ENCODE measurements around the gene MIPOL1.

Gene MIPOL1

GRCh38 chr14:37558740-37559139, 361.0 kb downstream of the MIPOL1 start:
- DNase-seq, result no peak

DNA sequence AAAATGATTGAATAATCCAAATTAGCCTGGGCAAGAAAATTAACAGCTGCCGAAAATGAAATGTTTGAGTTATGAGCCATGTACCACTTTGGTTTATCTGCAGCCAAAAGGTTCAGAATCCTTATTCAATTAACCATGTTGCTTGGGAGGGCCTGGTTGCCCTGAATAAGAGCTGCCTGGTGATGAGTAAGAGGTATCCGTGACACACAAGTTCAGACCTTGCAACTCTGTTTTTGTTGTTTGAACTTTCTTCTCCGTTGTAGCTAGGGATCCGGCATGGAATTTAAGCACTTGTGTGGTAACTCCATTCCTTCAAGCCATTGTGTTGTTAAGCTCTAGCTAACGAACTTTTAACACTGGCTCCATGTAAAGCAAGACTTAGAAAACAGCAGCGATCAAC, 361.6 kb downstream of the MIPOL1 start:
- DNase-seq, result no peak

GRCh38 chr14:37563189-37563588, 365.5 kb downstream of the MIPOL1 start:
- DNase-seq, result no peak

- DNase-seq, result no peak
These were observed 367.8 kb downstream of the MIPOL1 start for GRCh38 chr14:37565550-37565949.

DNA sequence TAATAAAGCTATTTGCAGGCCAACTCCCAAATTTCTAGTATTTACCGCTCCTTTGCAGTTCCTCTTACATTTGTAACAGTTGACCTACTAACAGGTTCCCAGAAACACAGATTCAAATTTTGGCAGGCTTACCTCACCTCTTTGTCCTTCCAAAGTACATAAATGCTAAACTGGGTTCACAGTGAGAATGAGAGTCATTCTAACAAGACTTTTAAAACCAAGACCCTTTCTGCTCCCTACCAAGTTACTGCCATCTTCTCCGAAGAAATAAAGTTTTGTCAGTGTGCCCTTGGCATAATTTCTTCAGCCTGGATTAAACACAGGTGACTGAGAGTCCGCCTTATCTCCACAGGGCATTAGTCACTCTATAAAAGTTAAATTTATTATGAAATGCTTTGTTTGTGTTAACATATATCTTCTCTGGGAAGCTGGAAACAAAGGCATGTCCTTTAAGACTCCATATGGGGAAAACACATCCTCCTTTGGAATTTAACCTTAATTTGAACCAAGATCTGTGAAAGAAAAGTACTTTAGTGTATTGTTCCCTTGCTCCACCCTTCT, 369.2 kb downstream of the MIPOL1 start:
- no peak for DNase-seq

- no peak for DNase-seq
These were observed 372.0 kb downstream of the MIPOL1 start for GRCh38 chr14:37569729-37570128.

DNA sequence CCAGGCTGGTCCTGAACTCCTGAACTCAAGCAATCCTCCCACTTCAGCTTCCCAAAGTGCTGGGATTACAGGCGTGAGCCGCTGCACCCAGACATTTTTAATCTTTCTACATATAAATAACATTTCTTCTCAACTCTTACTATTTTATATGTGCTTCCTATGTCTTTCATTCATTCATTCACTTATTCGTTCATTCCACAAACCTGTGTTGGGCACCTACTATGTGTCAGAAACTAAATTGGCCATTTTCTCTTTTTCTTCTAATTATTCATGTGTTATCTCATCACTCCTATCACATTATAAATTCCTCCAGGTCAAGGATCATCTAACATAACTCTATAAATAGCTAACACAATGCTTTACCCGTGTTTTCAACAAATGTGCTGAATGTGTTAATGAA, 373.7 kb downstream of the MIPOL1 start:
- DNase-seq, result no peak

GRCh38 chr14:37573356-37573755, 375.6 kb downstream of the MIPOL1 start:
- DNase-seq, result no peak

GRCh38 chr14:37579274-37579673, 381.5 kb downstream of the MIPOL1 start:
- no peak for DNase-seq

DNA sequence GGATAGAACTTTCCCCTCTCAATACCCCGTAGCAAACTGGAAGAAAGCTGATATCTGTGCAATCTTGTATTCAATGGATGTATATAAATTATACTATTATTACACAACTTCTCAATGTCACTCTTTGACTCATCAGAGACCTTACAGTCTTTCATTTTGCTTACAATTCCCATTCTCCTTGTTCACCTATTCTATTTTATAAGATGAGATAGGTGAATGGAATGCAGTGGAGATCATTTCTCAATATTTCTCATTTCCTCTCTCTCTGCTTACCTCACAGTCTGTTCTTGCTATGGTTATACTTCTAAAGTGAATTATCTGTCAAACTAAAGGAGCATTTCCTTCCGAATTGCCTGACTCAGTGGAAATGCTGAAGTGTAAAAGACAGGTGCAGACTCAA, 382.4 kb downstream of the MIPOL1 start:
- DNase-seq, result no peak

- no peak for DNase-seq
These were observed 385.8 kb downstream of the MIPOL1 start for GRCh38 chr14:37583358-37584210.

GRCh38 chr14:37584211-37585100, 386.7 kb downstream of the MIPOL1 start:
- no peak for DNase-seq

GRCh38 chr14:37585101-37585511, 387.4 kb downstream of the MIPOL1 start:
- DNase-seq, result no peak

GRCh38 chr14:37585971-37586796, 388.4 kb downstream of the MIPOL1 start:
- no peak for DNase-seq

DNA sequence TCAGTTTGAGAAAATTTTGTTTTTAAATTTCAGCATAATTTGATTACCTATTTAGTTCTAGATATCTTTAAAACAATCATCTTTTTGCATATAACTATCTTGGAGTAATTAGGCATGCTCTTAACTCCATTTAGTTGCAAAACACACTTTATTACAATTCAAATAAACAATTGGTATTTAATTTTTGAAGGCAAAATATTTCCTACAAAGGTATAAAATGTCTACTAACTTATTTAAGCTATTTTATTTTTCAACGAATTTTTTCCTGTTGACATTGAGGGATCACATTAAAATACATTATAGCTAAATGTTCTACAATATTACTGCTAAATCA, 389.0 kb downstream of the MIPOL1 start:
- no peak for DNase-seq

DNA sequence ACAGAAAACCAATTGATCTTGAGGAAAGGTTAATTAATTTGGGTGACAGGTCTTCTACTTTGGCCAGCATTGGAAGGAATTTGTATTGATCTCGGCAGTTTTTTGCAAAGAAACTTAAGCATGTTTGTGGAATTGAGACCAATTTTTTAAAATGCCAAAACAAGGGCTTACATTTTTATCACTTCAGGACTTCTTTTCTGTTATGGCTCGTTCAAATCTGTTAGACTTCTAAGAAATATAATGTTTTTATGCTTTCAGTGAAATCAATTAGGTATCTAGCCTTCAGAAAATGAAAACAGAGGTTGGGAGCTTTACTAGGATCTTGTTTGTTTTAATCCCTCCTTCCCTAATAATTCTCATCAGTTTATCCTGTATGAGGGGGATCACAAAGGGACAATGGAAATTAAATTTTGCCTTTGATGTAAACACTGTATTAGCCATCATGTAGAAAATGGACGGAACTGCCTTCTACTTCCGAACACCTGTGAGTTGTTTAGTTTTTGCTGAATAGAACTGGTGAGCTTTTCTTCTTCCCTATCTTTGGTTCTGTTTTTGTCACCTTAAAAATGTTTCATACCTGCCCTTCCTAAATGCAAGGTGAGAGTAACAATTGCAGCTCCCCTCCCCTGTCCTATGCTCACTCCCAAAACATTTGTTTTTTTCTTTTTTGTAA, 389.5 kb downstream of the MIPOL1 start:
- no peak for DNase-seq

GRCh38 chr14:37587881-37588666, 390.3 kb downstream of the MIPOL1 start:
- DNase-seq, result no peak

GRCh38 chr14:37588667-37588955, 390.9 kb downstream of the MIPOL1 start:
- no peak for DNase-seq

GRCh38 chr14:37588956-37589714, 391.4 kb downstream of the MIPOL1 start:
- no peak for DNase-seq

- no peak for DNase-seq
These were observed 392.1 kb downstream of the MIPOL1 start for GRCh38 chr14:37589715-37590427.

Measured in activated T-cell treated with anti-CD3 and anti-CD28 coated beads, Interleukin-2, amount 50 U/mL, for 1 hour (primary cell).